Measurements from ENCODE around the gene INTS14.

Gene INTS14

DNA sequence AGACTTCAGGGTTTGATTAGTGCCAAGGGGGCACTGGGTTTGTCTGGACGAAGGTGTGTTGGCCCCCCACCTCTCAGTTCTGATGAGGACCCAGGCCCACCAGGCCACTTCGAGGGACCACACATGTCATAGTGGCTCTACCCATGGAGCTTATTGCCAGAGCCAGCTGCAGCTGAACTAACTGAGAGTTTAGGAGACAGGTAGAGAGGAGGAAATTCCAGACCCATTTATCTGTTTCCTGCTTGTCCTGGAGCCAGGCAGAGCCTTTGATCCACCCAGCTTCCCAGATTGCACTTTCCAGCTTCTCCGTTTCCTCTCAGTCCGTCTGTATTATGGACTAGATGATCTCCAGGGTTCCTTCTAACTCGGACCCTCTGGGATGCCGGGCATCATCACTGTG, 31.7 kb upstream of the INTS14 start:
- no peak overlapping the region for H3K9ac ChIP-seq (ENCODE audit: low read length)

DNA sequence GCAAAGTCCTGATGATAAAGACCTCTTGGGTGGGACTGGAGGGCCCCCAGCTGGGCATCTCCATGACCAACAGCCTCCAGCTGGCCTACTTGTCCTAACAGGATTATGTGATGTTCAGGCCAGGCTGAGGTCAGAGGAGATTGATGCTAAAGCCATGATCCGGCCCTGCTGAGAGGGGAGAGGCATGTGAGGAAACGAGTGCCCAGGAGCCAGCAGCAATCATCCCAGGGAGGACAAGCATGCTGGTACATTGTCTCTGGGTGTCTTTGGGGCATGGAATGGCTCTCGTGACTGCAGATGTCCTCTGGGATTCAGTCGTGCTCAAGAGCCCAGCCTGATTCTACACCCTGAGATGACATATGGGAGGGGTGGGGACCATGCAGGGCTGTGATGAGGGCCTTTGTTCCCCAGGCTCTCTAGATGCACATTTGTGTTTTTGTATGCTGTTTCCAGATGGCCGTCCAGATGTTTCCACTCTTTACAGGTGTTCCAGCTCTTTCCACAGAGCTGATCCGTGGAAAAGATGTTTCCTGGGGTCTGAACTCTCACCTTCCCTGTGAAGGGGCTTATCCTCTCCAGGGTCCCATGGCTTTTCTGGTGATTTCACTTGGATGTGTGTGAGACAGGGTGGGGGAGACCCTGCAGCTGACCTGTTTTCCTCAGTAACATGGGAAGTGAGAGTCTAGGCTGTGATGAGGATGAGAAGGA, 31.0 kb upstream of the INTS14 start:
- Histone ChIP-seq H3K9me2 (replicated peaks; ENCODE audit: insufficient read depth, low read length) (no peaks in the 10 kb centered on the region), H3K4me2 (ENCODE audit: low read depth, low read length, poor library complexity, severe bottlenecking) (no peak overlapping the region), H3K4me3 (ENCODE audit: insufficient read depth, low read length, poor library complexity, severe bottlenecking) (no peak overlapping the region), H3K9me3 (ENCODE audit: insufficient read depth, low read length) (no peaks in the 10 kb centered on the region), H3K27me3 (ENCODE audit: low read length) (no peaks in the 10 kb centered on the region), H4K20me1 (ENCODE audit: low read depth, low read length) (no peaks in the 10 kb centered on the region), H3K27ac (ENCODE audit: low read depth, low read length) (no peak overlapping the region), H3F3A (ENCODE audit: insufficient read depth) (peaks cover 7% of the 10 kb centered on the region; the same call in 1 of the 2 replicates), H2AFZ (ENCODE audit: low read depth, low read length, severe bottlenecking) (no peak overlapping the region), H3K9ac (ENCODE audit: low read length) (no peak overlapping the region), H3K36me3 (ENCODE audit: low read length) (no peaks in the 10 kb centered on the region), H3K79me2 (ENCODE audit: insufficient read depth, low read length) (no peaks in the 10 kb centered on the region)
- TF ChIP-seq EZH2phosphoT487 (conservative IDR thresholded peaks at IDR 0.05; ENCODE audit: low read length) = no peak
- TF ChIP-seq, protein P1, sequence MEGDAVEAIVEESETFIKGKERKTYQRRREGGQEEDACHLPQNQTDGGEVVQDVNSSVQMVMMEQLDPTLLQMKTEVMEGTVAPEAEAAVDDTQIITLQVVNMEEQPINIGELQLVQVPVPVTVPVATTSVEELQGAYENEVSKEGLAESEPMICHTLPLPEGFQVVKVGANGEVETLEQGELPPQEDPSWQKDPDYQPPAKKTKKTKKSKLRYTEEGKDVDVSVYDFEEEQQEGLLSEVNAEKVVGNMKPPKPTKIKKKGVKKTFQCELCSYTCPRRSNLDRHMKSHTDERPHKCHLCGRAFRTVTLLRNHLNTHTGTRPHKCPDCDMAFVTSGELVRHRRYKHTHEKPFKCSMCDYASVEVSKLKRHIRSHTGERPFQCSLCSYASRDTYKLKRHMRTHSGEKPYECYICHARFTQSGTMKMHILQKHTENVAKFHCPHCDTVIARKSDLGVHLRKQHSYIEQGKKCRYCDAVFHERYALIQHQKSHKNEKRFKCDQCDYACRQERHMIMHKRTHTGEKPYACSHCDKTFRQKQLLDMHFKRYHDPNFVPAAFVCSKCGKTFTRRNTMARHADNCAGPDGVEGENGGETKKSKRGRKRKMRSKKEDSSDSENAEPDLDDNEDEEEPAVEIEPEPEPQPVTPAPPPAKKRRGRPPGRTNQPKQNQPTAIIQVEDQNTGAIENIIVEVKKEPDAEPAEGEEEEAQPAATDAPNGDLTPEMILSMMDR (IDR thresholded peaks at IDR 0.05; ENCODE audit: insufficient read depth, low read length, poor library complexity, severe bottlenecking) = no peak

More for the DNA sequence above, 31.7 kb upstream of the INTS14 start:
- Histone ChIP-seq H4K20me1 (ENCODE audit: low read depth, low read length) (no peaks in the 10 kb centered on the region), H3K4me2 (ENCODE audit: low read depth, low read length, poor library complexity, severe bottlenecking) (no peak overlapping the region), H3K9me2 (replicated peaks; ENCODE audit: insufficient read depth, low read length) (no peaks in the 10 kb centered on the region), H3K9me3 (ENCODE audit: insufficient read depth, low read length) (no peaks in the 10 kb centered on the region), H3K27me3 (ENCODE audit: low read length) (no peaks in the 10 kb centered on the region), H3K27ac (ENCODE audit: low read depth, low read length) (no peak overlapping the region), H2AFZ (ENCODE audit: low read depth, low read length, severe bottlenecking) (no peak overlapping the region), H3K79me2 (ENCODE audit: insufficient read depth, low read length) (no peaks in the 10 kb centered on the region), H3K4me3 (ENCODE audit: insufficient read depth, low read length, poor library complexity, severe bottlenecking) (no peak overlapping the region), H3F3A (ENCODE audit: insufficient read depth) (peaks cover 7% of the 10 kb centered on the region; the same call in 1 of the 2 replicates), H3K36me3 (ENCODE audit: low read length) (no peaks in the 10 kb centered on the region)
- TF ChIP-seq, protein P1 (IDR thresholded peaks at IDR 0.05; ENCODE audit: insufficient read depth, low read length, poor library complexity, severe bottlenecking) = no peak
- no peak for TF ChIP-seq EZH2phosphoT487 (conservative IDR thresholded peaks at IDR 0.05; ENCODE audit: low read length)

DNA sequence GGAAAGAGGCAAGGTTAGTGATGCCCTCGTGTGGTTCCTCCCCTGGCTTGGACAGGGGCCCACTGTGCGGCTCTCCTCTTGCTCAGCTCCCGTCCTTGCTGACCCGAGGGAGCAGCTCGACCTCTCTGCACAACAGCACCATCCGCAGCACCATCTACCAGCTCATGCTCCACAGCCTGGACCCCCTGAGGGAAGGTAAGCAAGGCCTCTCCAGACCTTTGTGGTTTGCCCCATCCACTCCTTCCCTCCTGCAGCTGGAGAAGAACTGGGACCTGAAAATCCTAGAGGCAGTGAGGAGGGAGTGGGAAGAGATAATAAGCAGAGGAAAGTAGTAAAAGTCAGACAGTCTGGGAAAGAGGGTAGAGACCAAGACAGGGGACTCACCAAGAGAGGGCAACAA, 28.6 kb upstream of the INTS14 start:
- H3K36me3 ChIP-seq (ENCODE audit: low read length) = no peaks in the 10 kb centered on the region
- no peak overlapping the region for H3K9ac ChIP-seq (ENCODE audit: low read length)
- H3K9me3 ChIP-seq (ENCODE audit: insufficient read depth, low read length) = no peaks in the 10 kb centered on the region
- H3K9me2 ChIP-seq (replicated peaks; ENCODE audit: insufficient read depth, low read length) = no peaks in the 10 kb centered on the region
- no peaks in the 10 kb centered on the region for H4K20me1 ChIP-seq (ENCODE audit: low read depth, low read length)
- H3K27me3 ChIP-seq (ENCODE audit: low read length) = no peaks in the 10 kb centered on the region
- TF ChIP-seq EZH2phosphoT487 (conservative IDR thresholded peaks at IDR 0.05; ENCODE audit: low read length) = no peak
- TF ChIP-seq, protein P1 (IDR thresholded peaks at IDR 0.05; ENCODE audit: insufficient read depth, low read length, poor library complexity, severe bottlenecking) = no peak
- H2AFZ ChIP-seq (ENCODE audit: low read depth, low read length, severe bottlenecking) = no peak overlapping the region
- H3K4me3 ChIP-seq (ENCODE audit: insufficient read depth, low read length, poor library complexity, severe bottlenecking) = no peak overlapping the region
- H3F3A ChIP-seq (ENCODE audit: insufficient read depth) = peaks cover 7% of the 10 kb centered on the region; the same call in 1 of the 2 replicates
- no peak overlapping the region for H3K27ac ChIP-seq (ENCODE audit: low read depth, low read length)
- H3K79me2 ChIP-seq (ENCODE audit: insufficient read depth, low read length) = no peaks in the 10 kb centered on the region
- H3K4me2 ChIP-seq (ENCODE audit: low read depth, low read length, poor library complexity, severe bottlenecking) = no peak overlapping the region
